Natural killer cell (primary cell): ENCODE results near the gene CTNNA2. TPM values are rescaled to one million over a fixed set of nuclear protein-coding genes. Genes with fewer than 3 reads are reported as not detected.

Experiments used
- ATAC-seq, 3 donors: fragments of 150-1000 bp in 2 of 3; fragments of 200-7000 bp in 1 of 3; cut with Tn5 transposase; 1 replicate in 1 of 3; 2 replicates in 2 of 3; pipeline ENCODE4 v1.10.0; 2021; ENCODE audit warnings: mild to moderate bottlenecking in 2 of 3, moderate library complexity in 2 of 3
- DNase-seq, 2 donors: peaks; one replicate each; pipeline versions ENCODE4 v3.0.0 to v3.0.0-alpha.2; 2013 to 2021; ENCODE audit warnings: mixed read lengths in 1 of 2
- H3K27ac ChIP-seq: one replicate; pipeline ENCODE4 v1.5.1; 2013; ENCODE audit warnings: mild to moderate bottlenecking, low read length
- H3K27me3 ChIP-seq: one replicate; pipeline ENCODE4 v1.6.1; 2013; ENCODE audit warnings: low read length; ENCODE audit not compliant: control insufficient read depth, insufficient read depth
- H3K36me3 ChIP-seq: one replicate; pipeline ENCODE4 v1.6.1; 2013; ENCODE audit warnings: low read length; ENCODE audit not compliant: control insufficient read depth, insufficient read depth
- H3K4me1 ChIP-seq: one replicate; pipeline ENCODE4 v1.6.1; 2013; ENCODE audit warnings: low read length; ENCODE audit not compliant: control insufficient read depth, insufficient read depth
- H3K4me3 ChIP-seq: one replicate; pipeline ENCODE4 v1.5.1; 2013; ENCODE audit warnings: low read length
- H3K9me3 ChIP-seq: one replicate; pipeline ENCODE4 v1.6.1; 2013; ENCODE audit warnings: low read length; ENCODE audit not compliant: control insufficient read depth, insufficient read depth
- H3K27ac Mint-ChIP-seq, 2 donors: one replicate each; pipeline ENCODE4 v1.8.0; 2022; ENCODE audit warnings: mild to moderate bottlenecking in 2 of 2, mixed read lengths in 2 of 2, moderate library complexity in 1 of 2
- H3K27me3 Mint-ChIP-seq, 2 donors: one replicate each; pipeline ENCODE4 v1.8.0; 2022; ENCODE audit warnings: low read depth in 2 of 2, mixed read lengths in 2 of 2
- H3K36me3 Mint-ChIP-seq: one replicate; pipeline ENCODE4 v1.8.0; 2022; ENCODE audit warnings: mixed read lengths
- H3K4me1 Mint-ChIP-seq, 2 donors: one replicate each; pipeline ENCODE4 v1.8.0; 2022; ENCODE audit warnings: mixed read lengths in 2 of 2
- H3K4me3 Mint-ChIP-seq: one replicate; pipeline ENCODE4 v1.8.0; 2022; ENCODE audit warnings: mild to moderate bottlenecking, moderate library complexity, mixed read lengths
- H3K9me3 Mint-ChIP-seq, 2 donors: one replicate each; pipeline ENCODE4 v1.8.0; 2022; ENCODE audit warnings: mixed read lengths in 2 of 2
- WGBS: methylation state at CpG from one replicate; pipeline ENCODE4 v1.1.7; 2013; ENCODE audit warnings: missing lambda C conversion rate; ENCODE audit not compliant: insufficient coverage; 5-methylcytosine and 5-hydroxymethylcytosine counted together
- intact Hi-C: fragments of 100-400 bp; cut with micrococcal nuclease; formaldehyde crosslinking; loops from one replicate; pipeline ENCODE4 v1.14.2; 2022
- total RNA-seq, 4 donors: library from RNA; stranded (reverse); fragments of 120-200 nt in 1 of 4; gene quantifications; one replicate each; pipeline versions ENCODE4 v1.2.3 to v1.2.4, GENCODE V29; 2013 to 2022
- TF ChIP-seq, protein P1 (sequence below): fragments of 200-600 bp; IDR thresholded peaks from one replicate; pipeline ENCODE4 v1.8.0; 2022; ENCODE audit warnings: antibody characterized with exemption

CTNNA2 gene
- total RNA-seq, 3 donors from 2014 or later (not counting 1 experiment from before 2014, with no cell fraction given) = not detected

DNA sequence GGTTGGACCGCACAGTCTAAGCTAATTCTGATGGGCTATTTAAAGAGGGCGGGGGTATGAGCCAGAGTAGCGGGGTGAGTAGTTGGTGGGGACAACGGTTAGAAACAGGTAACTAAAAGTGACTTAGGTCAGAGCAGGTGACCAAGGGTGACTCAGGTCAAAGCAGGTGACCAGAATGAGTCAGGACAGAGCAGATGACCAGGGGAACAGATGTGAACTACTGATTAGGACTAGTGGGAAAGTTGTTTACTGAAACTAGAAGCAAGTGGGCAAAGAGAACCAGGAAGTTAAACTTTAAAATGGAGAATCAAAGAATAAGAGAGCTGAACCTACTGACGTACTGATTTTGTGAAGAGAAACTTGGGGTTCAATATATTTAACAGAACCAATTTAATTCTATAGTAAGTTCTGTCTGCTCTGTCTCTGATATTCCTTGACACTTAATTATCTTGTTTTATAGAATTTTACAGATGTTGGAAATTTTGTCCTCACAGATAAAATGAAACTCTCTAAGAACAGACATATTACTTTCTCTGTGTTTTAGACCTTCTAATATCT, 799.5 kb downstream of the CTNNA2 start:
- DNase-seq (no peak), ATAC-seq (no peak)
- H3K4me3 Mint-ChIP-seq = no peak overlapping the region
- no peak overlapping the region for H3K27ac Mint-ChIP-seq
- Histone ChIP-seq H3K27me3 (no peaks in the 10 kb centered on the region), H3K36me3 (no peaks in the 10 kb centered on the region), H3K4me1 (no peaks in the 10 kb centered on the region), H3K27ac (no peak overlapping the region), H3K4me3 (no peak overlapping the region), H3K9me3 (no peaks in the 10 kb centered on the region)
- H3K9me3 Mint-ChIP-seq = peaks cover 17 to 20% of the 10 kb centered on the region in 2 donors
- no peaks in the 10 kb centered on the region for H3K4me1 Mint-ChIP-seq
- TF ChIP-seq, protein P1, sequence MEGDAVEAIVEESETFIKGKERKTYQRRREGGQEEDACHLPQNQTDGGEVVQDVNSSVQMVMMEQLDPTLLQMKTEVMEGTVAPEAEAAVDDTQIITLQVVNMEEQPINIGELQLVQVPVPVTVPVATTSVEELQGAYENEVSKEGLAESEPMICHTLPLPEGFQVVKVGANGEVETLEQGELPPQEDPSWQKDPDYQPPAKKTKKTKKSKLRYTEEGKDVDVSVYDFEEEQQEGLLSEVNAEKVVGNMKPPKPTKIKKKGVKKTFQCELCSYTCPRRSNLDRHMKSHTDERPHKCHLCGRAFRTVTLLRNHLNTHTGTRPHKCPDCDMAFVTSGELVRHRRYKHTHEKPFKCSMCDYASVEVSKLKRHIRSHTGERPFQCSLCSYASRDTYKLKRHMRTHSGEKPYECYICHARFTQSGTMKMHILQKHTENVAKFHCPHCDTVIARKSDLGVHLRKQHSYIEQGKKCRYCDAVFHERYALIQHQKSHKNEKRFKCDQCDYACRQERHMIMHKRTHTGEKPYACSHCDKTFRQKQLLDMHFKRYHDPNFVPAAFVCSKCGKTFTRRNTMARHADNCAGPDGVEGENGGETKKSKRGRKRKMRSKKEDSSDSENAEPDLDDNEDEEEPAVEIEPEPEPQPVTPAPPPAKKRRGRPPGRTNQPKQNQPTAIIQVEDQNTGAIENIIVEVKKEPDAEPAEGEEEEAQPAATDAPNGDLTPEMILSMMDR = no peak
- intact Hi-C loops = no loop called here
- no peaks in the 10 kb centered on the region for H3K27me3 Mint-ChIP-seq
- no peaks in the 10 kb centered on the region for H3K36me3 Mint-ChIP-seq
- WGBS = 85% methylated on average over 4 of the region's 5 CpGs

DNA sequence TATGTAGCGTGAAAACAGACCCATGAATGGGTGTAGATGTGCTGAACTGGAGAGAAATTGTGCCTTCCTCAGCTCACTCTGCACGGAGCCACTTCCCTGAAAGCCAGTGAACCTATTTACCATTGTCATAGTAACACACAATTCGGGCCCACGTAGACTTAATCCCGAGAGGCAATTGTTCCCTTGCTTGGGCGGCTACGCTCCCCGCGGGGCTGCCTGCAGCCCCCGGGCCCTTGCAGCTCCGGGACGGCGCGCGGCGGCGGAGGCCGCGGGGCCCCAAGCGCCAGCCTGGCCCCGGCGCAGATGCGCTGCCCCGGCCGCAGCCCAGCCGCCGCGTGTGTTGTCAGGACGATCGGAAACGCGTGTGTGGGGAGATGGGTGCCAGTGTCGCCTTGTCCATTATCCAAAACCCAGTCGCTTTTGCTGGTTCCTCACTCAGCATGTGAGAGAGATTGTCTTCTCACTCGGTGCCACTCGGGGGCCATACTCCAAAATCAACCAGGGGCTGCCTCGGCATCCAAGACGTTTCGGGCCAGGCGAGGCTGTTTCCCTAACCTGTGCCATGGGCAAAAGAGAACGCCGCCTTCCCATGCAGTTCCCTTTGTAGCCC, 809.6 kb downstream of the CTNNA2 start:
- TF ChIP-seq, protein P1 = no peak
- Histone ChIP-seq H3K27ac (no peak overlapping the region), H3K27me3 (peaks cover 3% of the 10 kb centered on the region), H3K9me3 (no peaks in the 10 kb centered on the region), H3K4me1 (no peaks in the 10 kb centered on the region), H3K36me3 (no peaks in the 10 kb centered on the region), H3K4me3 (no peak overlapping the region)
- Mint-ChIP-seq H3K36me3 (no peaks in the 10 kb centered on the region), H3K9me3 (peaks cover 0 to 5% of the 10 kb centered on the region in 2 donors), H3K4me3 (no peak overlapping the region), H3K27me3 (peaks cover 2 to 6% of the 10 kb centered on the region in 2 donors), H3K4me1 (no peaks in the 10 kb centered on the region), H3K27ac (no peak overlapping the region)
- intact Hi-C loops = no loop called here
- ATAC-seq (no peak), DNase-seq (no peak)
- WGBS = 7% methylated on average over 42 of the region's 42 CpGs

DNA sequence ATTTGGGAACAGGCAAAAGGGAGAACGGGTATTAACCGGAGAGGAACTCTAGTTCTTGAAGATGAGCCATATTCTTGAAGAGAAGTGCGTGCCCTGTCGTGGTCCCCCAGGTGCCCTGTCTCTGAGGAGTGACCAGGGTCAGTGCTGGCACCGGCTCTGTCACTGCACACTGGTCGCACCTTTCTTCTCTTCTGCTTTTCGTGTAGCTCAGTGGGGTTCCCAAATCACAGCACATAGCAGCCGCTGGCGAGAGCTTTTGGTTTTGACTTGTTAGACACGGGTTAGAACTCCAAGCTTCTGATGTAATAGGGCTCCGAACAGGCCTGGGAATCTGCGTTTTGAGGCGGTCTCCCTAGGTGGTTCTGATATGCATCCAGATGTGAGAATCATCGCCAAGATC, 810.1 kb downstream of the CTNNA2 start:
- Histone ChIP-seq H3K4me3 (no peak overlapping the region), H3K9me3 (no peaks in the 10 kb centered on the region), H3K27ac (no peak overlapping the region), H3K27me3 (peaks cover 3% of the 10 kb centered on the region), H3K4me1 (no peaks in the 10 kb centered on the region), H3K36me3 (no peaks in the 10 kb centered on the region)
- H3K36me3 Mint-ChIP-seq = no peaks in the 10 kb centered on the region
- no peak overlapping the region for H3K27ac Mint-ChIP-seq
- DNase-seq = no peak
- TF ChIP-seq, protein P1 = no peak
- intact Hi-C loops = no loop called here
- WGBS = 19% methylated on average over 14 of the region's 14 CpGs
- H3K4me1 Mint-ChIP-seq = no peaks in the 10 kb centered on the region
- ATAC-seq = no peak
- peaks cover 2 to 6% of the 10 kb centered on the region in 2 donors for H3K27me3 Mint-ChIP-seq
- peaks cover 0 to 5% of the 10 kb centered on the region in 2 donors for H3K9me3 Mint-ChIP-seq
- H3K4me3 Mint-ChIP-seq = no peak overlapping the region

DNA sequence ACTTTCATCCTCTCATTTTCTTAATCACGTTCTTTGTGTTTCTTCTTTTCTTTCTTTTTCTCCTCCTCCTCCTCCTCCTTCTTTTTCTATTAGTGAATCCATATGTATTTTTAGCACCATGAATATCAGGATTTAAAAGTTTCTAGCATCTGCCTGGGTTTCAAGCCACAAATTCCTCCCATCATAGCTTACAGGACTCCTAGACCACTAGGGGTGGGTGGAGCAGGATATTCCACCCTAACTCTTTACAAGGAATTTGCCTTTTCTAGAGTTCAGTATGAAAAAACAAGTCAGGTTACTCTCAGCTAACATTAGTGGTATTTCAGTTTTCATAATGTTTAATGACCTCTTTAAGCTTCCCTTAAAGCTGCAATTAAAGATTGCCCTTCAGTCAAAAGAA, 810.8 kb downstream of the CTNNA2 start:
- Histone ChIP-seq H3K27ac (no peak overlapping the region), H3K9me3 (no peaks in the 10 kb centered on the region), H3K27me3 (peaks cover 3% of the 10 kb centered on the region), H3K36me3 (no peaks in the 10 kb centered on the region), H3K4me3 (no peak overlapping the region), H3K4me1 (no peaks in the 10 kb centered on the region)
- no peak overlapping the region for H3K4me3 Mint-ChIP-seq
- H3K36me3 Mint-ChIP-seq = no peaks in the 10 kb centered on the region
- no peaks in the 10 kb centered on the region for H3K4me1 Mint-ChIP-seq
- DNase-seq = no peak
- TF ChIP-seq, protein P1 = no peak
- H3K27me3 Mint-ChIP-seq = peaks cover 2 to 6% of the 10 kb centered on the region in 2 donors
- peaks cover 0 to 2% of the 10 kb centered on the region in 2 donors for H3K9me3 Mint-ChIP-seq
- intact Hi-C loops = no loop called here
- WGBS = no CpG with 5 or more reads among the region's 1 CpG
- ATAC-seq = no peak
- no peak overlapping the region for H3K27ac Mint-ChIP-seq
